Ectodermal cell (in vitro differentiated cells): ENCODE data around the gene TMC1.

Experiments
- H3K27ac ChIP-seq: 2 replicates; pipeline ENCODE4 v1.7.0; 2013; ENCODE audit warnings: mild to moderate bottlenecking, low read depth, low read length; ENCODE audit not compliant: insufficient read depth, poor library complexity, severe bottlenecking
- H3K27me3 ChIP-seq: 2 replicates; pipeline ENCODE4 v1.7.0; 2013; ENCODE audit warnings: mild to moderate bottlenecking, low read length; ENCODE audit not compliant: insufficient read depth, control insufficient read depth, poor library complexity, severe bottlenecking
- H3K36me3 ChIP-seq: one replicate; pipeline ENCODE4 v1.7.0; 2013; ENCODE audit warnings: low read length; ENCODE audit not compliant: control insufficient read depth, insufficient read depth
- H3K4me1 ChIP-seq: one replicate; pipeline ENCODE4 v1.7.0; 2013; ENCODE audit warnings: low read length; ENCODE audit not compliant: control insufficient read depth, insufficient read depth
- H3K4me3 ChIP-seq: 2 replicates; pipeline ENCODE4 v1.7.0; 2013; ENCODE audit warnings: low read depth, low read length, control low read depth; ENCODE audit not compliant: insufficient read depth
- H3K9me3 ChIP-seq: 2 replicates; pipeline ENCODE4 v1.7.0; 2013; ENCODE audit warnings: mild to moderate bottlenecking, low read length, moderate library complexity; ENCODE audit not compliant: control insufficient read depth
- WGBS, 2 experiments: methylation state at CpG; one replicate each; pipeline ENCODE4 v1.1.7; 2013; ENCODE audit warnings: missing lambda C conversion rate in 2 of 2; 5-methylcytosine and 5-hydroxymethylcytosine counted together

The TMC1 gene

DNA sequence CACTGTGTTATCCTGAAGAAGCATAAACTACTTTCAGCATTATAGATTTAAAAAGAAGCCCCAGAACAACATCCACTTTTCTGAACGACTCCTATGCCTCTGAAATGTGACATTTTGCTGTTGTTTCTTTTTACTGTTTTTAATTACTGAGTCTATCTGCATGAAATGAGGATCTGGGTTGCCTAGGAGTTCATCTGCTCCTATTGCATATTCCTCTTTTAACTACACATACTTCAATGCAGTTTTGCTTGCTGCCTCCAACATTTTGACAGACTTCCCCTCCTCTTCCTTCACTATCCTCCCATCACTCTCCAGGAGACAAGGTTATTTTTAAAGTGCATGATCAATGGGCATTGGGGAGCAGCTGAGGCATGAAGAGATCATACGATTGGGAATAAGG, 164.5 kb downstream of the TMC1 start:
- Histone ChIP-seq H3K36me3 (no peaks in the 10 kb centered on the region), H3K27me3 (no peaks in the 10 kb centered on the region), H3K9me3 (no peaks in the 10 kb centered on the region), H3K27ac (no peak overlapping the region), H3K4me3 (no peak overlapping the region), H3K4me1 (peaks cover 1% of the 10 kb centered on the region)
- WGBS, 2 experiments: 88 to 91% methylated on average over 2 of the region's 2 CpGs

- no peaks in the 10 kb centered on the region for H3K27me3 ChIP-seq
- H3K27ac ChIP-seq: no peak overlapping the region
- no peaks in the 10 kb centered on the region for H3K9me3 ChIP-seq
- no peaks in the 10 kb centered on the region for H3K4me1 ChIP-seq
- no peaks in the 10 kb centered on the region for H3K36me3 ChIP-seq
- no peak overlapping the region for H3K4me3 ChIP-seq
Measured at GRCh38 chr9:72687331-72687730, 165.9 kb downstream of the TMC1 start.

DNA sequence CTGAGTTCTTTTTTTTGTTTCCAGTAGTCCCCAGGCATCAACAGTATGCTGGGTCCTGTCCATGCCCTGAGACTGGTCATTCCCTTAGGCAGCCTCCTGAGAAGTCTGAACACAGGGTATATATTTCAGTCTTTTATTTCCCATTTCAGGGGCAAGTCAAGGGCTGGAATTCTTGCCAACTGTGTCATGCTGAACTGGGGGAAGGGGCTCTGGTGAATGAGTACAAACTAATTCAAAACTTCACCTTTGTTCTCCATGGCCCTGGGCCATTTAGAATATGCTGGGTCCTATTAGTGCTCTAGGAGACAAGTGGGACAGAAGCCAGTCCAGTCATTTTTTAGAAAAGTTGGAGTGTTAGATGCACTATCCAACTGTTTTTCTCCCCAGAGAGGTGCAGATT, 170.3 kb downstream of the TMC1 start:
- no peaks in the 10 kb centered on the region for H3K27me3 ChIP-seq
- no peaks in the 10 kb centered on the region for H3K9me3 ChIP-seq
- no peak overlapping the region for H3K27ac ChIP-seq
- no peaks in the 10 kb centered on the region for H3K36me3 ChIP-seq
- H3K4me1 ChIP-seq: no peaks in the 10 kb centered on the region
- H3K4me3 ChIP-seq: no peak overlapping the region

- Histone ChIP-seq H3K36me3 (no peaks in the 10 kb centered on the region), H3K4me1 (no peaks in the 10 kb centered on the region), H3K4me3 (no peak overlapping the region), H3K9me3 (no peaks in the 10 kb centered on the region), H3K27ac (no peak overlapping the region), H3K27me3 (no peaks in the 10 kb centered on the region)
- 90 to 98% methylated on average over 3 of the region's 3 CpGs for WGBS, 2 experiments
Measured at GRCh38 chr9:72695365-72695764, 174.0 kb downstream of the TMC1 start.

GRCh38 chr9:72696511-72696910, 175.1 kb downstream of the TMC1 start:
- Histone ChIP-seq H3K9me3 (no peaks in the 10 kb centered on the region), H3K4me1 (no peaks in the 10 kb centered on the region), H3K27ac (no peak overlapping the region), H3K27me3 (no peaks in the 10 kb centered on the region), H3K4me3 (no peak overlapping the region), H3K36me3 (no peaks in the 10 kb centered on the region)

GRCh38 chr9:72701510-72701909, 180.1 kb downstream of the TMC1 start:
- Histone ChIP-seq H3K4me1 (no peaks in the 10 kb centered on the region), H3K27ac (no peak overlapping the region), H3K36me3 (no peaks in the 10 kb centered on the region), H3K27me3 (no peaks in the 10 kb centered on the region), H3K4me3 (no peak overlapping the region), H3K9me3 (no peaks in the 10 kb centered on the region)
- WGBS, 2 experiments: 100% methylated on average over 1 of the region's 3 CpGs

GRCh38 chr9:72703574-72703973, 182.2 kb downstream of the TMC1 start:
- no peaks in the 10 kb centered on the region for H3K36me3 ChIP-seq
- no peaks in the 10 kb centered on the region for H3K4me1 ChIP-seq
- no peak overlapping the region for H3K4me3 ChIP-seq
- H3K9me3 ChIP-seq: no peaks in the 10 kb centered on the region
- H3K27ac ChIP-seq: no peak overlapping the region
- 89 to 94% methylated on average over 4 of the region's 4 CpGs for WGBS, 2 experiments
- H3K27me3 ChIP-seq: no peaks in the 10 kb centered on the region

- 100% methylated on average over 1 of the region's 1 CpG for WGBS, 2 experiments
- Histone ChIP-seq H3K4me3 (no peak overlapping the region), H3K9me3 (no peaks in the 10 kb centered on the region), H3K27me3 (no peaks in the 10 kb centered on the region), H3K4me1 (no peaks in the 10 kb centered on the region), H3K36me3 (no peaks in the 10 kb centered on the region), H3K27ac (no peak overlapping the region)
Measured at GRCh38 chr9:72704688-72705375, 183.4 kb downstream of the TMC1 start.

GRCh38 chr9:72718503-72718902, 197.1 kb downstream of the TMC1 start:
- Histone ChIP-seq H3K9me3 (no peaks in the 10 kb centered on the region), H3K27me3 (no peaks in the 10 kb centered on the region), H3K4me1 (peaks cover 8% of the 10 kb centered on the region), H3K36me3 (no peaks in the 10 kb centered on the region), H3K4me3 (no peak overlapping the region), H3K27ac (no peak overlapping the region)
- 96 to 100% methylated on average over 3 of the region's 3 CpGs for WGBS, 2 experiments

DNA sequence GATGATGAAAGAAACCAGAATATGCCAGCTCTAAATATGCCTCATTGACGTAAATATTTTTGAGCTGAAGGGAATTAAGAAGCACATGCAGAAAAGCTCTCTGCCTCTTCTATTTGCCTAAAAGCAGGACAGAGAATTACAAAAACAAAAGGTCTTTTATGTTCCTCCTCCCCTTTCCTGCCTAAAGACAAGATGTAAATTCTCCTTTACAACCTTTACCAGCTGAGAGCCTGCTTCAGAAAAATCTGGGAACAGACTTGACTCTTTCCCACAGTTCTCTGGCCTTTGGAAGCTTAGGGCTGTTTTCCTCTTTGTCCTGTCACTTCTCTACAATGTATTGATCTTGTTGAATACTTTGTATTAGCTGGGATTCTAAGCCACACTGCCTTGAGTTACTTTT, 199.7 kb downstream of the TMC1 start:
- WGBS, 2 experiments: 50 to 70% methylated on average over 1 of the region's 1 CpG
- Histone ChIP-seq H3K9me3 (no peaks in the 10 kb centered on the region), H3K4me1 (peaks cover 8% of the 10 kb centered on the region), H3K36me3 (no peaks in the 10 kb centered on the region), H3K4me3 (no peak overlapping the region), H3K27ac (no peak overlapping the region), H3K27me3 (no peaks in the 10 kb centered on the region)

DNA sequence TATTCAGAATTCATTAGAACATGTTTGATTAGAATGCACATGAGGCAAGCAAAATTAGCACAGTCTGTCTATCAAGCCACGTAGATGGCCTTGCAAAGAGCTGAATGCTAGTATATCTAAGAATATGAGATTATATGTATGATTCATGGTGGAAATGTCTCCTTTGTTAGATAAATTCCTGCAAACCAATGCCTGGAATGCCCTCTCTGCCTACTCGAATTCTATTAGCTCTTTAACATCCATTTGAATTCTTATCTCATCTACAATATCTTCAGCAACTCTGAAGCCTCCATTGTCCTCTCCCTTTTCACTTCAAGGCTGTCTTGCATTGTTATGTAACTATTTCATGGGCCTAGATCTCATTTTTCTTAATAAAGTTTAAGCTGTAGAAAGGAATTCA, 205.5 kb downstream of the TMC1 start:
- Histone ChIP-seq H3K4me3 (no peak overlapping the region), H3K9me3 (no peaks in the 10 kb centered on the region), H3K36me3 (no peaks in the 10 kb centered on the region), H3K27ac (no peak overlapping the region), H3K4me1 (peaks cover 19% of the 10 kb centered on the region), H3K27me3 (no peaks in the 10 kb centered on the region)
- WGBS, 2 experiments: 29 to 43% methylated on average over 2 of the region's 2 CpGs
